Measurements from ENCODE around the gene SLC25A21.

Gene SLC25A21

DNA sequence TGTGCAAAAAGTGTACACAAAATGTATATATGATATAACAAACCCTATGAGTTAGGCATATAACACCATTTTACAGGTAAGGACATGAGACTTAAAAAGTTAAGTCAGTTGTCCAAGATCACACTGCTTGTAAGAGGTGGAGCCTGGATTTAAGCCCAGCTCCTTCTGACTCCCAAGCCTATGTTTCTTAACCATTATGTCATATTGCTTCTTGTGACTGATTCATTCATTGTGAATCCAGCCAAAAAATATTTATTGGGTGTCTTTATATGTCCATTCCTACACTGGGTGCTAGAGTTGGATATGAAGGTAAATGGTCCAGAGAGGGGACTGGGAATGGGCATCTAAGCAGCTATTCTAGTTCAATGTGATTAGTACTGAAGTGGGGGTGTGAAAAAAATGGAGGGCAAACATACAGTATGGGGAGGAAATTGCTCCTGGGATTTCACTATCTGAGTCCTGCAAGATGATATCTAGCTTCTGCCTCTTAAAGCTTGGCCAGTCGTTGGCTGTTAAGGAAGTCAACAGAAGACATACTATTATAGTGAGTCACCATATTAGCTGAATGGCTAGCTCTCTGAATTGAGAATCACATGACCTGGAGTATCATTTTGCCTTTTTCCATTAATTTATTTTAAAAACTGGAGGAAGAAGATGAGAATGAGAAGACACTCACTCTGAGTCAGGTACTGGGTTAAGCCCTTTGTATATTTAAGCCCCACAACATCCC is 481.9 kb downstream of the SLC25A21 start:
- no peak for DNase-seq (ENCODE audit: low spot score)
- TF ChIP-seq CTCF (IDR thresholded peaks at IDR 0.05; ENCODE audit: extremely low read depth, missing control alignments), result no peak

GRCh38 chr14:36684946-36685345 is 487.5 kb downstream of the SLC25A21 start:
- no peak for TF ChIP-seq CTCF (IDR thresholded peaks at IDR 0.05; ENCODE audit: extremely low read depth, missing control alignments)
- DNase-seq (ENCODE audit: low spot score), result no peak

DNA sequence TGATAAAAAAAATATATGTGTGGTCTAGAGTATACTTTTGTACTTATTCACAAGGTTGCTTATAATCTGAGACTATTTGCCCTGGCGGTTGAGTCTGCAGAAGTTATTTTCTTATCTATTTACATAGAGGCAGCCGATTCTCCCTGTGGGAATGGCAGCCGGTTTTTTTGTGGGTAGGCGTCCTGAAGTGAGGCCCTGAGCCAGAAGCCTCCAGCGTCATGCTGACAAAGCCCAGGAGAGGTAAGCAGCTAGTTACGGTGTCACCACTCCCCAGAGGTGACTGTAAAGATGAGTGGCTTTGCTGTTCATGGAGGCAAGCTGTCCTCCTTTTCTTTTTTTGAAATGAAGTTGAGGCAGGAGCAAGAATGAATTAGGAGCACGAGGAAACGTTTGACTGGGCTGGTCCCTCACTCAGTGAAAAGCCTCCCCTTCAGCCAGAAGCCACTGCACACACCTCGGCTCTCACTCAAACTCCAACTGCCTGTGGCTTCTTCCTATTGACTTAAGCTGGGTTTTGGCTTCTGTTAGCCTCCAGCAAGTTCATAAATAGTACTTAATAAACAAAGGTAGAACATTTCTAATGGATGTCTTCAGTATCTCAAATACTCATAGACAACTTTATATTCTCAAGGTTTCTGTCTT is 489.2 kb downstream of the SLC25A21 start:
- DNase-seq (ENCODE audit: low spot score), result no peak
- no peak for TF ChIP-seq CTCF (IDR thresholded peaks at IDR 0.05; ENCODE audit: extremely low read depth, missing control alignments)

- no peak for TF ChIP-seq CTCF (IDR thresholded peaks at IDR 0.05; ENCODE audit: extremely low read depth, missing control alignments)
- DNase-seq (ENCODE audit: low spot score), result no peak
Measured at GRCh38 chr14:36682338-36682737, 490.1 kb downstream of the SLC25A21 start.

GRCh38 chr14:36676236-36676635 is 496.2 kb downstream of the SLC25A21 start:
- DNase-seq (ENCODE audit: low spot score), result no peak
- no peak for TF ChIP-seq CTCF (IDR thresholded peaks at IDR 0.05; ENCODE audit: extremely low read depth, missing control alignments)

GRCh38 chr14:36675581-36675980 is 496.8 kb downstream of the SLC25A21 start:
- no peak for TF ChIP-seq CTCF (IDR thresholded peaks at IDR 0.05; ENCODE audit: extremely low read depth, missing control alignments)
- no peak for DNase-seq (ENCODE audit: low spot score)

DNA sequence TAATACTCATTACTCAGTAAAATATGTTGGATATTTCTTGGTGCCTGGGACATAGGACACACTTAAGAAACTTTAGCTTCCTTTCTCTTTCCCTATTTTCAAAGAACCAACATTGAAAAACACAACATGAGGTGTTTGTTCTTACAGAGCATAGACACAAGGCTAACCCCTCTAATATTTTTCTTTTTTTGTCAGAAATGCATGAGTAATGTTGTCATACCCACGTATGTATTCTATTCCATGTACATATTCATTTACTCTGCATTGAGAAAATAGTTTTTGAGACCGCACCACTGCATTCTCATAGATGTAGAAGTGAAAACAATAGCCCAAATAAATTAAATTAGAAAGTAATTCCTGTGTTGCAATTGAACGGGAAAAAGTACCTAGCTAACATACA is 497.7 kb downstream of the SLC25A21 start:
- DNase-seq (ENCODE audit: low spot score), result no peak
- TF ChIP-seq CTCF (IDR thresholded peaks at IDR 0.05; ENCODE audit: extremely low read depth, missing control alignments), result no peak

All from GM20000 (cell line).